Activated T-helper 1 cell treated with anti-CD3 and anti-CD28 coated beads, Interleukin-2, amount 50 U/mL, for 16 hours (primary cell): ENCODE results near the gene CCP110.
"Not testable (repeated sequence)": the region's sequence is repeated elsewhere in the genome, so short reads cannot be mapped to it uniquely, and the experiment has no call there.

Source experiments
- DNase-seq, 2 donors: peaks; one replicate each; pipeline ENCODE4 v3.0.0-alpha.2; 2020; ENCODE audit warnings: low read depth in 1 of 2, low spot score in 1 of 2

The CCP110 gene

GRCh38 chr16:19543278-19543996 lies 19.7 kb downstream of the CCP110 start:
- DNase-seq: not testable (repeated sequence)

DNA sequence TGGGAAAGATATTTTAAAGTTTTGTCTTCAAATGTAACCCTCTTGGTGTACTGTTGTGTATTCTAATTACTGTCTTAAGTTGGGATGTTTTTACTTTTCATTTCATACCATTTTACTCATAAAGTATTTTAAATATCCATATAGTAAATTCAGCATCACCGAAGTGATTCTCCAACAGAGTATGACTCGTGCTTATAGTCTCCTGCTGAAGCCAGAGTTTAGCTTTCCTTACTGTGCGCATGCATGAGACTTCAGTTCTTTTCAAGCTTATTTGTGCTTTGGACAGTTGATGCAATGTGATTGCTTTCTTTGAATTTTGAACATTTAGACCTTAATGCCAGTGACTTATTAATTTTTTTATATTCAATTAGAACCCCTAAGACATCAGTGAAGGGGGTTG lies 24.4 kb downstream of the CCP110 start:
- no peak for DNase-seq

DNA sequence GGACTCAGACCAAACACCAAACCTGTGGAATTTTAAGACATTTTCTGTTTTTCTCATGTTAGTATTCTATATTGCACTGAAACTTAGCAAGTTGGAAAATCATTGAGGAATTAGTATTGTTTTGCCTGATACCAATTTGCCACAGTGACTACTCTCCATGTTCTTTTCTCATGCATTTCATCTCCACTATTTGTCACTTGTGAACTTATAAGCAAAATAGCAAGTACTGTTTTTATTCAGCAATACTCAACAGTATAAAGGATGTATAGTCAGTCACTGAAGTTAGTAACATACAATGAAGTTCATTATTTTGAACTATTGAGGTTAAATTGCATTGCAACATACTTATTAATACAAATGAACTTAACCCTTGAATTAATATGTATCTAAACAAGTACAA lies 25.9 kb downstream of the CCP110 start:
- no peak for DNase-seq

- peak; percentile 90 to 93 for DNase-seq
These were observed 31.6 kb downstream of the CCP110 start, which contains the start of gene VPS35L for GRCh38 chr16:19555186-19555937. Gene VPS35L, plus strand, starts transcription at chr16:19555703. Its CDS starts 27 bp downstream, at chr16:19555730.

GRCh38 chr16:19555938-19556771 lies 32.4 kb downstream of the CCP110 start:
- no peak for DNase-seq

DNA sequence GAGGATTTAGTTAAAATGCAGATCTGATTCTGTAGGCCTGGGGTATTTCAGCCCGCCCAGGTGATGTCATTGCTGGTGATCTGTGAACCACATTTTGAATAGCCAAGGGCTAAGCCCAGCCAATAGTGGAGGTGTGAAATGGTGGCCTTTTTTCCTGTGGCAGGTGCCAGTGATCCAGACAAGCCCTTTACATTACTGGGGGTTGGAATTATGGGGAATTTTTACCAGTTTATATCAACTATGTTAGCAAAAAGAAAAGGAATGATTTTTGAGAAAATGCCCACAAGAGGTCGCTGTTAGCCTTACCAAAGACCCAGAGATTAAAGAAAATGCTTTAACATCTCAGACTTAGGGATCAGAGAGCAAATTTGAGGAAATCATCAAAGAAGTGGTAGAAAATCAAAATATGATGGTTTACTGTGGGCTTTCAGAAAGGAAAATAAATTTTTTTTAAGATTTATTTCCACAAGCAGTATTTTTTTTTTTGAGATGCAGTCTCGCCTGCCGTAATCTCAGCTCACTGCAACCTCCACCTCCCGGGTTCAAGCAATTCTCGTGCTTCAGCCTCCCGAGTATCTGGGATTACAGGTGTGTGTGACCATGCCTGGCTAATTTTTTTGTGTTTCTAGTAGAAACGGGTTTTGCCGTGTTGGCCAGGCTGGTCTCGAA lies 35.6 kb downstream of the CCP110 start:
- no peak for DNase-seq

GRCh38 chr16:19560078-19560477 lies 36.3 kb downstream of the CCP110 start:
- DNase-seq: no peak

DNA sequence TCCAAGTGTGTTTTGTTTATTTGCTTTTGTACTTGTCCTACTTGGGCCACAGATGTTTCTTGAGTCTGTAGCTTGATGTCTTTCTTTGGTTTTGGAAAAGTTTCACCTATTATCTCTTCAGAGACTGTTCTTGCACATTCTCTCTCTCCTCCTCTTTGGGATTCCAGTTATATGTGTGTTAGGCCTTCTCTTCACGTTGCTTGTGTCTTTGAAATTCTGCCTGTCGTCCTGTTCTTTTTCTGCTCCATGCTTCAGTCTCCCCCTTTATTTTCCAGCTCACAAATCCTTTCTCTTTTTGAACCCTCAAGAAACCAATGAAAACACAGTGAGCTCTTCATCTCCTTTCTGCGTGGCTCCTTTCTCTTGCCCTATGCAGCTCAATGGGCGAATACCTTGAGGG lies 39.6 kb downstream of the CCP110 start:
- DNase-seq: no peak

DNA sequence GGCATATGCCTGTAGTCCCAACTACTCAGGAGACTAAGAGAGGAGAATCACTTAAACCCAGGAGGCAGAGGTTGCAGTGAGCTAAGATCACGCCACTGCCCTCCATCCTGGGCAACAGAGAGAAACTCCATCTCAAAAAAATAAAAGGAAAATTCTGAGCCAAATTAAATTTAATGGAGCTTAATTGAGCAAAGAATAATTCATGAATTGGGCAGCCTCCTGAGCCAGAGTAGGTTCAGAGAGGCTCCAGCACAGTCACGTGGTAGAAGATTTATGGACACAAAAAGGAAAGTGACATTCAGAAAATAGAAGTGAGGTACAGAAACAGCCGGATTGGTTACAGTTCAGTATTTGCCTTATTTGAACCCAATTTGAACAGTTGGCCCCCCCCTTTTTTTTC lies 42.6 kb downstream of the CCP110 start:
- no peak for DNase-seq

- no peak for DNase-seq
These were observed 43.8 kb downstream of the CCP110 start for GRCh38 chr16:19567560-19567959.

- no peak for DNase-seq
These were observed 50.3 kb downstream of the CCP110 start for GRCh38 chr16:19573997-19574396.

DNA sequence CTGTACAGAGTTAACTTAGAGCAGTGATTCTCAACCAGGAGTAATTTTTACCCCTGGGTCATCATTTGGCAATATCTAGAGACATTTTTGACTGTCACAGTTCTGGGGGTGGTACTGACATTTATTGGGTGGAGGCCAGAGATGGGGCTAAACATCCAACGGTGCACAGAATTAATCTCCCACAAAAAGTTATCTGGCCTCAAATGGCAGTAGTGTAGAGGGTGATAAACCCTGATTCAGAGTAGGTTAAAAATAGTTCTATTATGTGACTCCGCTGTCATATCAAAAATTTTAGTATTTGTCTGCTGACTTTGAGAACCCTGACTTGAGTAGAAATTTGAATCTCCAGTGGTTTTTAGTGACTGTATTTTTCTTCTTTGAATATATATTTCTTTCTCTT lies 50.9 kb downstream of the CCP110 start:
- no peak for DNase-seq

DNA sequence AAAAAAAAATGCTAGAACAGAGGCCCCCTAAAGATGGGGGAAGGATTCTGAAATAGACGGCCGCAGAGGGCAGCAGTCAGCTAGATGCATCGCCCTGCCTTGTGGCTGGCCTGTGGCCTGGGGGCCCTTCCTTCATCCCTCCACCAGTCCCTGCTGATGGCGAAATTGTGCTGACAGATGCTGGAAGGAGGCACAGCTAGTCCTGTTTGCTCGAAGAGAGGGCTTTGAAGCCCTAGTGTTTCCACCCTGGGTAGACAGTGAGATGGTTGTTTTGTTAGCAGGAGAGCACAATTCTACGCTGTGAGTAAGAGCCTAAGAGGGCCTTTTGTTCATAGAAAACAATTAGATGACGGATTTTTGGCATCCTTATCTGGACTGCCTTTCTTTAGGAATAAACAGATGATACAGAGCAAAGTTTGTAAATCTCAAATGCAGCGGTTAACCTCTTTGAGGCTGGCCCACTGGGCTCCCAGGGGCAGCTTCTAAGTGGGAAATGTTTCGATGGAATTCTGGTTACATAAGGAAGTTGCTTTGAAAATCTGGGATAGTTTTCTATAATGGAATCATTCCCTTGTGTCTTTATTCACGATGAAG lies 54.7 kb downstream of the CCP110 start:
- DNase-seq: no peak

DNA sequence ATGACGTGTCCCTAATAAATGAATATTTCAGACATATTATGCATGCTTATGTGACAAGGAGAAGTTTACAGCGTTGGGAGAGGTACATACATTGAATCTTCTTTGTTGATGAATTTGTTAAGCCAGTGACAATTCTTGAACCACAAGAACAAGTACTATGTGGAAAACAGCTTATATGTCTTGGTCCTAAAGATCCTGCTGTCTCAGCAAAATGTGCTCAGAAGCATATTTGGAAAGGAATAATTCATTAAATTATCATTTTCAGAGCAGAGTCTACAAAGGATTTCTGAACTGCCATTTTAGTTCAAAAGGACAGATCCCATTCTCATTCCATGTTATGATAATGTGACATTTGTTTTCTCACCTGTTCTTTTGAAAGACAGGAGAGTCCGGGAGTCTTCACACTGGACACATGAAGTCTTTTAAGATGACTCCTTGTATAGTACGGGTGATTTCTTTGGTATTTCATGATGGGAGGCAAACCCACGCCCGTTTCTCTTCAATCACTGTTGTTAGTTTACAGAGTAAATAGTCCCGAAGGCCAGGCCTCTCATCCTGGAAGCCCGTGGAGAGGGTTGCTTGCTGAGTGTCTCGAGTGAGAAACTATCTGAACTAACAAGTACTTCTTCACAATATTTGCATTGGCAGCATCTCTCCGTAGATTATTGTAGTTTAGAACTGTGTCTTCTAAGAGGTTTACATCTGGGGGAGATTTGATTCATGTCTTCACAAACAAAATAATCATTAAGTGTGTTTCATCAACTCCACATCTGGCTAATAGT lies 58.5 kb downstream of the CCP110 start:
- no peak for DNase-seq

DNA sequence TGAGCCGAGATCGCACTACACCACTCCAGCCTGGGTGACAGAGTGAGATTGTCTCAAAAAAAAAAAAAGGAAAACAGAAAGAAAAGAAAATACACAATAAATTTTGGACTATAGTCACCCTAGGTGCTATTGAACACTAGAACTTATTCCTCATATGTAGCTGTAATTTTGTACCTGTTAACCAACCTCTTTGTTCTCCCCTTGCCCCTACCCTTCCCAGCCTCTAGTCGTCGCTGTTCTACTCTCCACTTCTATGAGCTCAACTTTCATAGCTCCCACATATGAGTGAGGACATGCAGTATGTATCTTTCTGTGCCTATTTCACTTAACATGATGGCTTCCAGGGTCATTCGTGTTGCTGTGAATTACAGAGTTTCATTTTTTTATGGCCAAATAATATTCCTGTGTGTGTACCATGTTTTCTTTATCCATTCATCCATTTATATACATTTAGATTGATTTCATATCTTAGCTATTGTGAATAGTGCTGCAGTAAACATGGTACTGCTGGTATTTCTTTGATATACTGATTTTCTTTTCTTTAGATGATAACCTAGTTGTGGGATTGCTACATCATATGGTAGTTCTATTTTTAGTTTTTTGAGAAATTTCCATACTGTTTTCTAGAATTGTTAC lies 60.0 kb downstream of the CCP110 start:
- no peak for DNase-seq

DNA sequence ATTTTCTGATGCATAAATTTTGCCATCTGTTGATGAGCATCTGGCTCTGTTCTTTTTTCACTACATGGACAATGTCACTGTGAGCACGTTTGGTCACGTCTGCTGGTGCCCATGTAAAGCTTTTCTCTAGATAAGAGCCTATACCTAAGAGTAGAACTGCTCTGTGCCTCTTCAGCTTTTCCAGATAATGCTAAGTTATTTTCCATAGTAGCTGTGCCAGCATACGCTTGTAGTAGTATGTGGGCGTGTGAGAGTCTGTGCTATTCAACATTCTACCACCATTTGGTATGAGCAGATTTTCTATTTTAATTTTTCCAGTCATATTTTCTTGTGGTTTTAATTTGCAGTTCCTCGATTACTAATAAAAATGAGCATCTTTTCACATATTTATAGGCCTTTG lies 64.9 kb downstream of the CCP110 start:
- no peak for DNase-seq

- no peak for DNase-seq
These were observed 65.4 kb downstream of the CCP110 start for GRCh38 chr16:19589106-19589505.

GRCh38 chr16:19589771-19590302 lies 66.1 kb downstream of the CCP110 start:
- DNase-seq: no peak

DNA sequence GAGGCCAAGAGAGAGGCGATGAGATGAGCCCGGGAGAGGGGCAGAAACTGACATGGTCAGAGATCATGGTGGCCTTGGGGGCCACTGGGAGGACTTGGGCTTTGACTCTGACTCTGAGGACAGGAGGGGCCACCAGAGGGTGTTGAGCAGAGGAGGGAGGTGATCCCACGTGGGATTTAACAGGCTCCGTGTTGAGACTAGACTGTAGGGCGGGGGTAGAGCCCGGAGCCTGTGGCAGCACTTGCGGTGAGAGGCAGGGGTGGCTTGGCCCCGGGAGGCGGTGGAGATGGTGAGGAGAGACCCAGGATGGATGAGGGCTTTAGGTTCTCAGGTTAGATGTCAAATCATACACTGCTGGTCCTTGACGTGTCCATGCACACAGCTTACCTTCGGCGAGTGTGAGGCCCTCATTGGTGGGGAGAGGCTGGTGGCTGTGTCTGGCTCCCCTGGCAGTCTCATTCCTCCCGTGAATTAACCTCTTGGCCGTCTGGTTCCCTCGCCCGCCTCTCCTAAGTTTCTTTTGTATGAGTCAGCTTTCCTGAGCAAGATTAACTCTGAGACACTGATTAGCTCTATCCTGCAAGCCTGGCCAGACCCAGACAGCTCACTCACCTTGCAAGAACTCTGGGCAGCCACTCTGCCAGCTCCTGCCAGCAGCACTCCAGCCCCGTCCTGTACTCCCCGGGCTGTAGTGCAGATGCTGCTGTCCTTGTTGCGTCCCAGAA lies 71.5 kb downstream of the CCP110 start:
- DNase-seq: no peak
